PC-9 (cell line): ENCODE results near the gene SPTB. TPM values are rescaled to one million over a fixed set of nuclear protein-coding genes. Genes with fewer than 3 reads are reported as not detected.

Experiments
- BruUV-seq: library from RNA; stranded (reverse); fragments of 400-500 nt; replicated peaks from 2 replicates; lab custom pipeline; 2021; lab: Mats Ljungman, UMichigan
- CTCF ChIA-PET: fragments of 300-600 bp; sonication (Branson Sonifier 250); formaldehyde crosslinking; loops from one replicate; lab custom pipeline; 2022; ENCODE audit warnings: antibody characterized with exemption; lab: Charles Lee
- POLR2A ChIA-PET: fragments of 300-600 bp; sonication (Branson Sonifier 250); formaldehyde crosslinking; loops from one replicate; lab custom pipeline; 2022; ENCODE audit warnings: antibody characterized with exemption; ENCODE audit not compliant: unreplicated experiment; lab: Charles Lee
- DNase-seq, 2 experiments: peaks; one replicate each; pipeline versions ENCODE4 v3.0.0 to v3.0.0-alpha.2; 2015 to 2022; ENCODE audit warnings: mixed read lengths in 1 of 2
- H2AFZ ChIP-seq: fragments of 200-600 bp; sonication (generic); 2 replicates; pipeline ENCODE4 v1.8.1; 2017; ENCODE audit warnings: antibody characterized with exemption
- H3F3A ChIP-seq: fragments of 200-600 bp; sonication (generic); 2 replicates; pipeline ENCODE4 v1.8.1; 2017; ENCODE audit warnings: antibody characterized with exemption, mild to moderate bottlenecking, low read depth; ENCODE audit not compliant: insufficient read depth
- H3K27ac ChIP-seq: fragments of 200-600 bp; sonication (generic); 2 replicates; pipeline ENCODE4 v1.6.1; 2016; ENCODE audit warnings: mixed run types
- H3K27me3 ChIP-seq: fragments of 200-600 bp; sonication (generic); 2 replicates; pipeline ENCODE4 v1.6.1; 2016; ENCODE audit warnings: low read depth, mixed run types; ENCODE audit not compliant: insufficient read depth
- H3K36me3 ChIP-seq: fragments of 200-600 bp; sonication (generic); 2 replicates; pipeline ENCODE4 v1.6.1; 2016; ENCODE audit warnings: low read depth, mixed run types
- H3K4me1 ChIP-seq: fragments of 200-600 bp; sonication (generic); replicated peaks from 2 replicates; pipeline ENCODE4 v1.6.1; 2016; ENCODE audit warnings: mixed run types; ENCODE audit not compliant: insufficient read depth
- H3K4me2 ChIP-seq: fragments of 200-600 bp; sonication (generic); 2 replicates; pipeline ENCODE4 v1.6.1; 2017; ENCODE audit warnings: mixed run types
- H3K4me3 ChIP-seq: fragments of 200-600 bp; sonication (generic); 2 replicates; pipeline ENCODE4 v1.6.1; 2016; ENCODE audit warnings: mixed run types
- H3K79me2 ChIP-seq: fragments of 200-600 bp; sonication (generic); 2 replicates; pipeline ENCODE4 v1.6.1; 2017; ENCODE audit warnings: low read depth, mixed run types
- H3K9me2 ChIP-seq: fragments of 200-600 bp; sonication (generic); 2 replicates; pipeline ENCODE4 v1.8.1; 2017; ENCODE audit warnings: mild to moderate bottlenecking; ENCODE audit not compliant: insufficient read depth
- H3K9me3 ChIP-seq: fragments of 200-600 bp; sonication (generic); 2 replicates; pipeline ENCODE4 v1.8.1; 2016; ENCODE audit warnings: low read depth; ENCODE audit not compliant: insufficient read depth
- H4K20me1 ChIP-seq: fragments of 200-600 bp; sonication (generic); 2 replicates; pipeline ENCODE4 v1.8.1; 2017; ENCODE audit not compliant: insufficient read depth
- EZH2 ChIP-seq: fragments of 200-600 bp; sonication (generic); IDR thresholded peaks from 2 replicates; pipeline ENCODE4 v1.8.0; 2017; ENCODE audit warnings: antibody characterized with exemption, low read depth
- intact Hi-C: fragments of 100-400 bp; cut with micrococcal nuclease; formaldehyde crosslinking; loops from one replicate; pipeline ENCODE4 v1.10.0; 2022; ENCODE audit not compliant: unreplicated experiment
- total RNA-seq: library from RNA; stranded (reverse); gene quantifications from 2 replicates; pipeline ENCODE4 v1.2.3, GENCODE V29; 2021
- TF ChIP-seq, protein P1 (sequence below): fragments of 200-600 bp; sonication (generic); conservative IDR thresholded peaks from 2 replicates; pipeline ENCODE4 v1.6.1; 2017; ENCODE audit warnings: mixed run types, antibody characterized with exemption, mild to moderate bottlenecking, moderate library complexity

Gene SPTB
- total RNA-seq, 1 experiment from 2014 or later = 0.50 TPM

GRCh38 chr14:64764641-64765520 is 114.8 kb downstream of the SPTB start:
- Histone ChIP-seq H3K4me3 (peak overlapping the region; percentile 27; the same call in 1 of the 2 replicates), H2AFZ (no peak overlapping the region), H3F3A (peaks cover 33% of the 10 kb centered on the region), H4K20me1 (no peaks in the 10 kb centered on the region), H3K36me3 (no peaks in the 10 kb centered on the region), H3K4me2 (peak overlapping the region; percentile 58; the same call in 1 of the 2 replicates), H3K4me1 (peaks cover 39% of the 10 kb centered on the region), H3K27me3 (no peaks in the 10 kb centered on the region), H3K27ac (no peak overlapping the region), H3K9me2 (no peaks in the 10 kb centered on the region), H3K79me2 (no peaks in the 10 kb centered on the region), H3K9me3 (no peaks in the 10 kb centered on the region)
- TF ChIP-seq EZH2 = no peak
- TF ChIP-seq, protein P1, sequence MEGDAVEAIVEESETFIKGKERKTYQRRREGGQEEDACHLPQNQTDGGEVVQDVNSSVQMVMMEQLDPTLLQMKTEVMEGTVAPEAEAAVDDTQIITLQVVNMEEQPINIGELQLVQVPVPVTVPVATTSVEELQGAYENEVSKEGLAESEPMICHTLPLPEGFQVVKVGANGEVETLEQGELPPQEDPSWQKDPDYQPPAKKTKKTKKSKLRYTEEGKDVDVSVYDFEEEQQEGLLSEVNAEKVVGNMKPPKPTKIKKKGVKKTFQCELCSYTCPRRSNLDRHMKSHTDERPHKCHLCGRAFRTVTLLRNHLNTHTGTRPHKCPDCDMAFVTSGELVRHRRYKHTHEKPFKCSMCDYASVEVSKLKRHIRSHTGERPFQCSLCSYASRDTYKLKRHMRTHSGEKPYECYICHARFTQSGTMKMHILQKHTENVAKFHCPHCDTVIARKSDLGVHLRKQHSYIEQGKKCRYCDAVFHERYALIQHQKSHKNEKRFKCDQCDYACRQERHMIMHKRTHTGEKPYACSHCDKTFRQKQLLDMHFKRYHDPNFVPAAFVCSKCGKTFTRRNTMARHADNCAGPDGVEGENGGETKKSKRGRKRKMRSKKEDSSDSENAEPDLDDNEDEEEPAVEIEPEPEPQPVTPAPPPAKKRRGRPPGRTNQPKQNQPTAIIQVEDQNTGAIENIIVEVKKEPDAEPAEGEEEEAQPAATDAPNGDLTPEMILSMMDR = peak; percentile 92
- ChIA-PET POLR2A (no interaction called here), CTCF (interaction anchor here (0.6 to 1.1 kb wide), 7 partner anchors 25 to 416 kb away, joined by 3 to 11 read pairs (median 3); no protein-coding TSS in a partner anchor)
- intact Hi-C loops = loop anchor here (2.0 to 5.0 kb wide), 3 partner anchors 127 to 428 kb away; partner anchors contain the start of gene HSPA2
- peak in 1 of 2 experiments; percentile 72 for DNase-seq
- BruUV-seq = no TSS peak

DNA sequence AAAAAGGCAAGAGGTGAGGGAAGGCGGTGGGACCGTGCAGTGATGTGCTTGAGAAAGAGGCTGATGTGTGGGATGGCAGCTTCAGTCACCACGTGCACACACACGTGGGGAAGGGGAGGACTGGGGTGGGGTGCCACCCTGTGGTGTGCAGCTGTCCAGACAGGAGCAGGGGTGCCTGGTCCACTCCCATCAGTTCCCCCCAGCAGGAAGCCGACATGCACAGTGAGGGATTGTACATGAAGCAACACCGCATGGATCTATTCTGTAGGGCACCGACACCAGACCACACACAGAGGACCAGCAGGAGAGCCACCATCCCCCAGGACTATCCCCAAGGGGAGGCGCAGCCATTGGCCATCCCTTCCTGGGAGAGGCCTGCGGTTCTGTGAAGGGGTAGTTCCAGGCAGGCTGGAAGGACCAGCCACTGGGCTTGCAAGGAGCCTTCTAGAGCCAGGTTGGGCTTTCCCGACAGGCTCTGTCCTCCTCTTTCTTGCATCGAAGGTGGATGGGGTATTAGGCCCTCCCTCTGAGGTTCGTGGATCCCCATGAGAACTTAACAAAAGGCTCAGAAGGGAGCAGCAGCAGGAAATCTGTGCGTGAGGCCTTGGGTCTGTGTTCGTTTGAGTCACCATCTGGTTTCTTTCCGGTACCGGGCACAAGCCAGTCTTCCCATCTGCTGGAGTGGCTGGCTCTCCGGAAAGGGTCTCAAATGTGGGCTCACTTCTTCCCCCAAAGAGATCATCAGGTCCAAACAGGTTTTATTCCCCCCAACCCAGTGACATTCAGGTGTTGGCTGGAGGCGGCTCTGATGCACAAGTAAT is 115.7 kb downstream of the SPTB start:
- H3K4me1 ChIP-seq = peaks cover 48% of the 10 kb centered on the region
- H3K4me3 ChIP-seq = no peak overlapping the region
- intact Hi-C loops = loop anchor here (2.0 to 5.0 kb wide), 2 partner anchors 223 to 427 kb away; partner anchors contain the start of gene HSPA2
- no peaks in the 10 kb centered on the region for H3K79me2 ChIP-seq
- peak overlapping the region; percentile 58; the same call in 1 of the 2 replicates for H3K4me2 ChIP-seq
- no TSS peak for BruUV-seq
- H3K27ac ChIP-seq = no peak overlapping the region
- H3K9me2 ChIP-seq = no peaks in the 10 kb centered on the region
- H2AFZ ChIP-seq = no peak overlapping the region
- H3K27me3 ChIP-seq = no peaks in the 10 kb centered on the region
- TF ChIP-seq, protein P1 = no peak
- no peak for TF ChIP-seq EZH2
- no peaks in the 10 kb centered on the region for H4K20me1 ChIP-seq
- ChIA-PET CTCF (interaction anchor here (0.6 to 1.1 kb wide), 3 partner anchors 44 to 386 kb away, joined by 3 read pairs; no protein-coding TSS in a partner anchor), POLR2A (no interaction called here)
- H3K9me3 ChIP-seq = no peaks in the 10 kb centered on the region
- H3F3A ChIP-seq = peaks cover 38% of the 10 kb centered on the region
- DNase-seq = no peak
- no peaks in the 10 kb centered on the region for H3K36me3 ChIP-seq
